Measurements from ENCODE around the gene ZNF689.
A peak's percentile ranks its signal among the peaks of the same experiment; 100 is the strongest.

ZNF689 gene

GRCh38 chr16:30585400-30586191 is 24.6 kb downstream of the ZNF689 start, which contains the start of gene ZNF785:
TSS of gene ZNF785 (minus strand) at chr16:30585697. CDS start at chr16:30585611, 86 bp downstream.
- DNase-seq, result peak; percentile 96 to 98 (median 97)
- Histone ChIP-seq H3K36me3 (ENCODE audit: control insufficient read depth in 4 of 4, insufficient read depth in 4 of 4, low read length in 3 of 4) (peaks cover 6 to 29% (median 17%) of the 10 kb centered on the region in 4 experiments), H3K4me1 (ENCODE audit: control extremely low read depth in 1 of 4, control insufficient read depth in 4 of 4, insufficient read depth in 4 of 4, low read length in 3 of 4) (peaks cover 0 to 20% (median 18%) of the 10 kb centered on the region in 4 experiments), H3K27me3 (replicated peaks in 2 of 5; ENCODE audit: control insufficient read depth in 4 of 5, insufficient read depth in 5 of 5, low read length in 4 of 5) (no peaks in the 10 kb centered on the region), H3K9me3 (ENCODE audit: control extremely low read depth in 1 of 5, control insufficient read depth in 4 of 5, insufficient read depth in 2 of 5, low read depth in 1 of 5, low read length in 4 of 5) (no peaks in the 10 kb centered on the region), H3K27ac (ENCODE audit: insufficient read depth in 1 of 2, low read depth in 1 of 2, low read length in 2 of 2, poor library complexity in 1 of 2, severe bottlenecking in 2 of 2) (peak within 1 kb of the TSS; percentile 74 to 90), H3K4me3 (ENCODE audit: control insufficient read depth in 1 of 7, extremely low read depth in 1 of 7, insufficient read depth in 4 of 7, low read depth in 2 of 7, low read length in 6 of 7) (peak within 1 kb of the TSS; percentile 60 to 86 (median 76))
- POLR2A ChIA-PET, result interaction anchor here (0.9 to 1.3 kb wide), 3 partner anchors 13 to 27 kb away, joined by 3 to 4 read pairs (median 4); partner anchors contain the start of genes ZNF689 and ZNF764
- CTCF ChIA-PET, result interaction anchor here (0.7 to 3.1 kb wide), 11 partner anchors 9 to 109 kb away, joined by 3 to 13 read pairs (median 3); partner anchors contain the start of genes ZNF747 and ZNF764
- WGBS (ENCODE audit: insufficient coverage), result 1% methylated on average over 36 of the region's 50 CpGs

- Histone ChIP-seq H3K27me3 (replicated peaks in 2 of 5; ENCODE audit: control insufficient read depth in 4 of 5, insufficient read depth in 5 of 5, low read length in 4 of 5) (no peaks in the 10 kb centered on the region), H3K9me3 (ENCODE audit: control extremely low read depth in 1 of 5, control insufficient read depth in 4 of 5, insufficient read depth in 2 of 5, low read depth in 1 of 5, low read length in 4 of 5) (no peaks in the 10 kb centered on the region), H3K36me3 (ENCODE audit: control insufficient read depth in 4 of 4, insufficient read depth in 4 of 4, low read length in 3 of 4) (peaks cover 6 to 29% (median 17%) of the 10 kb centered on the region in 4 experiments), H3K4me1 (ENCODE audit: control extremely low read depth in 1 of 4, control insufficient read depth in 4 of 4, insufficient read depth in 4 of 4, low read length in 3 of 4) (peaks cover 0 to 20% (median 18%) of the 10 kb centered on the region in 4 experiments), H3K4me3 (ENCODE audit: control insufficient read depth in 1 of 7, extremely low read depth in 1 of 7, insufficient read depth in 4 of 7, low read depth in 2 of 7, low read length in 6 of 7) (peak overlapping the region; percentile 60 to 86 (median 76)), H3K27ac (ENCODE audit: insufficient read depth in 1 of 2, low read depth in 1 of 2, low read length in 2 of 2, poor library complexity in 1 of 2, severe bottlenecking in 2 of 2) (peak overlapping the region; percentile 74 to 90)
- peak in 1 of 3 donors; percentile 14 for DNase-seq
- ChIA-PET CTCF (interaction anchor here (0.9 to 3.1 kb wide), 10 partner anchors 9 to 50 kb away, joined by 3 to 13 read pairs (median 3); partner anchors contain the start of genes ZNF747 and ZNF764), POLR2A (interaction anchor here (0.9 to 1.0 kb wide), 2 partner anchors 11 to 13 kb away, joined by 3 to 4 read pairs; no protein-coding TSS in a partner anchor)
- WGBS (ENCODE audit: insufficient coverage), result 0% methylated on average over 19 of the region's 23 CpGs
Observed at GRCh38 chr16:30585022-30585399, 25.2 kb downstream of the ZNF689 start.

GRCh38 chr16:30582611-30583340 is 27.4 kb downstream of the ZNF689 start:
- ChIA-PET CTCF (interaction anchor here (0.8 to 1.6 kb wide), 3 partner anchors 10 to 76 kb away, joined by 3 read pairs; partner anchors contain the start of gene FBRS), POLR2A (no interaction called here)
- no peaks in the 10 kb centered on the region for H3K9me3 ChIP-seq (ENCODE audit: control extremely low read depth in 1 of 5, control insufficient read depth in 4 of 5, insufficient read depth in 2 of 5, low read depth in 1 of 5, low read length in 4 of 5)
- peaks cover 0 to 20% (median 18%) of the 10 kb centered on the region in 4 experiments for H3K4me1 ChIP-seq (ENCODE audit: control extremely low read depth in 1 of 4, control insufficient read depth in 4 of 4, insufficient read depth in 4 of 4, low read length in 3 of 4)
- WGBS (ENCODE audit: insufficient coverage), result 97% methylated on average over 42 of the region's 48 CpGs
- no peak for DNase-seq
- H3K36me3 ChIP-seq (ENCODE audit: control insufficient read depth in 4 of 4, insufficient read depth in 4 of 4, low read length in 3 of 4), result peaks cover 10 to 38% (median 20%) of the 10 kb centered on the region in 4 experiments
- no peak overlapping the region for H3K4me3 ChIP-seq (ENCODE audit: control insufficient read depth in 1 of 7, extremely low read depth in 1 of 7, insufficient read depth in 4 of 7, low read depth in 2 of 7, low read length in 6 of 7)
- no peaks in the 10 kb centered on the region for H3K27me3 ChIP-seq (replicated peaks in 2 of 5; ENCODE audit: control insufficient read depth in 4 of 5, insufficient read depth in 5 of 5, low read length in 4 of 5)
- no peak overlapping the region for H3K27ac ChIP-seq (ENCODE audit: insufficient read depth in 1 of 2, low read depth in 1 of 2, low read length in 2 of 2, poor library complexity in 1 of 2, severe bottlenecking in 2 of 2)

GRCh38 chr16:30581457-30581856 is 28.7 kb downstream of the ZNF689 start:
- Histone ChIP-seq H3K27me3 (replicated peaks in 2 of 5; ENCODE audit: control insufficient read depth in 4 of 5, insufficient read depth in 5 of 5, low read length in 4 of 5) (no peaks in the 10 kb centered on the region), H3K27ac (ENCODE audit: insufficient read depth in 1 of 2, low read depth in 1 of 2, low read length in 2 of 2, poor library complexity in 1 of 2, severe bottlenecking in 2 of 2) (no peak overlapping the region), H3K4me3 (ENCODE audit: control insufficient read depth in 1 of 7, extremely low read depth in 1 of 7, insufficient read depth in 4 of 7, low read depth in 2 of 7, low read length in 6 of 7) (no peak overlapping the region), H3K36me3 (ENCODE audit: control insufficient read depth in 4 of 4, insufficient read depth in 4 of 4, low read length in 3 of 4) (peaks cover 12 to 42% (median 20%) of the 10 kb centered on the region in 4 experiments), H3K9me3 (ENCODE audit: control extremely low read depth in 1 of 5, control insufficient read depth in 4 of 5, insufficient read depth in 2 of 5, low read depth in 1 of 5, low read length in 4 of 5) (no peaks in the 10 kb centered on the region), H3K4me1 (ENCODE audit: control extremely low read depth in 1 of 4, control insufficient read depth in 4 of 4, insufficient read depth in 4 of 4, low read length in 3 of 4) (peaks cover 0 to 18% (median 16%) of the 10 kb centered on the region in 4 experiments)
- ChIA-PET CTCF (interaction anchor here (0.6 to 1.6 kb wide), 3 partner anchors 19 to 35 kb away, joined by 3 read pairs; no protein-coding TSS in a partner anchor), POLR2A (no interaction called here)
- DNase-seq, result peak in 1 of 3 donors; percentile 19
- 99% methylated on average over 6 of the region's 7 CpGs for WGBS (ENCODE audit: insufficient coverage)

GRCh38 chr16:30574678-30575077 is 35.5 kb downstream of the ZNF689 start:
- no peak overlapping the region for H3K4me3 ChIP-seq (ENCODE audit: control insufficient read depth in 1 of 7, extremely low read depth in 1 of 7, insufficient read depth in 4 of 7, low read depth in 2 of 7, low read length in 6 of 7)
- CTCF ChIA-PET, result interaction anchor here (1.0 to 1.3 kb wide), 2 partner anchors 20 to 29 kb away, joined by 3 read pairs; no protein-coding TSS in a partner anchor
- H3K9me3 ChIP-seq (ENCODE audit: control extremely low read depth in 1 of 5, control insufficient read depth in 4 of 5, insufficient read depth in 2 of 5, low read depth in 1 of 5, low read length in 4 of 5), result no peaks in the 10 kb centered on the region
- H3K27ac ChIP-seq (ENCODE audit: insufficient read depth in 1 of 2, low read depth in 1 of 2, low read length in 2 of 2, poor library complexity in 1 of 2, severe bottlenecking in 2 of 2), result no peak overlapping the region
- WGBS (ENCODE audit: insufficient coverage), result no CpG with 5 or more reads among the region's 1 CpG
- DNase-seq, result no peak
- peaks cover 0 to 18% (median 9%) of the 10 kb centered on the region in 4 experiments for H3K36me3 ChIP-seq (ENCODE audit: control insufficient read depth in 4 of 4, insufficient read depth in 4 of 4, low read length in 3 of 4)
- H3K27me3 ChIP-seq (replicated peaks in 2 of 5; ENCODE audit: control insufficient read depth in 4 of 5, insufficient read depth in 5 of 5, low read length in 4 of 5), result no peaks in the 10 kb centered on the region
- POLR2A ChIA-PET, result interaction anchor here (0.6 kb wide), 1 partner anchor 14 kb away, joined by 4 read pairs; no protein-coding TSS in a partner anchor
- peaks cover 7 to 30% (median 20%) of the 10 kb centered on the region in 4 experiments for H3K4me1 ChIP-seq (ENCODE audit: control extremely low read depth in 1 of 4, control insufficient read depth in 4 of 4, insufficient read depth in 4 of 4, low read length in 3 of 4)

GRCh38 chr16:30571445-30572322 is 38.5 kb downstream of the ZNF689 start, which contains the start of gene ZNF688:
TSS of gene ZNF688 (minus strand) at chr16:30571714. CDS start at chr16:30571629, 85 bp downstream.
- H3K27ac ChIP-seq (ENCODE audit: insufficient read depth in 1 of 2, low read depth in 1 of 2, low read length in 2 of 2, poor library complexity in 1 of 2, severe bottlenecking in 2 of 2), result peak within 1 kb of the TSS; percentile 90 to 94
- H3K27me3 ChIP-seq (replicated peaks in 2 of 5; ENCODE audit: control insufficient read depth in 4 of 5, insufficient read depth in 5 of 5, low read length in 4 of 5), result no peaks in the 10 kb centered on the region
- DNase-seq, result peak; percentile 99 to 100 (median 99)
- H3K9me3 ChIP-seq (ENCODE audit: control extremely low read depth in 1 of 5, control insufficient read depth in 4 of 5, insufficient read depth in 2 of 5, low read depth in 1 of 5, low read length in 4 of 5), result no peaks in the 10 kb centered on the region
- ChIA-PET POLR2A (interaction anchor here (0.6 to 1.9 kb wide), 5 partner anchors 14 to 176 kb away, joined by 3 to 12 read pairs (median 4); partner anchors contain the start of genes PRR14, ZNF48, ZNF764 and ZNF785), CTCF (interaction anchor here (0.7 to 2.3 kb wide), 10 partner anchors 10 to 60 kb away, joined by 3 to 6 read pairs (median 3); no protein-coding TSS in a partner anchor)
- peak within 1 kb of the TSS; percentile 71 to 93 (median 86) for H3K4me3 ChIP-seq (ENCODE audit: control insufficient read depth in 1 of 7, extremely low read depth in 1 of 7, insufficient read depth in 4 of 7, low read depth in 2 of 7, low read length in 6 of 7)
- H3K36me3 ChIP-seq (ENCODE audit: control insufficient read depth in 4 of 4, insufficient read depth in 4 of 4, low read length in 3 of 4), result peaks cover 0 to 3% (median 0%) of the 10 kb centered on the region in 4 experiments
- WGBS (ENCODE audit: insufficient coverage), result 0% methylated on average over 50 of the region's 67 CpGs
- peaks cover 7 to 57% (median 36%) of the 10 kb centered on the region in 4 experiments for H3K4me1 ChIP-seq (ENCODE audit: control extremely low read depth in 1 of 4, control insufficient read depth in 4 of 4, insufficient read depth in 4 of 4, low read length in 3 of 4)
